Endothelial cell of umbilical vein (primary cell): ENCODE measurements around the gene CSNK1G3. TPM values are rescaled to one million over a fixed set of nuclear protein-coding genes. Genes with fewer than 3 reads are reported as not detected.
A peak's percentile ranks its signal among the peaks of the same experiment; 100 is the strongest.

Experiments used
- BruUV-seq: library from RNA; stranded (reverse); fragments of 400-500 nt; replicated peaks from 2 replicates; lab custom pipeline; 2021; lab: Mats Ljungman, UMichigan
- CTCF ChIA-PET: fragments of 300-600, 350-600 bp; sonication (Branson Sonifier 250); formaldehyde crosslinking; loops from one replicate; lab custom pipeline; 2021; ENCODE audit warnings: antibody characterized with exemption, inconsistent platforms; lab: Charles Lee
- POLR2A ChIA-PET: fragments of 300-600, 350-600 bp; sonication (Branson Sonifier 250); formaldehyde crosslinking; loops from one replicate; lab custom pipeline; 2021; ENCODE audit warnings: antibody characterized with exemption, inconsistent platforms; lab: Charles Lee
- DNase-seq: peaks from one replicate; pipeline ENCODE4 v3.0.0-alpha.2; 2011; ENCODE audit warnings: low read depth, low spot score
- FAIRE-seq: peaks from 2 replicates; lab custom pipeline; 2011; peaks lifted over from hg19 to GRCh38; lab: Jason Lieb, UNC
- H2AFZ ChIP-seq: 2 replicates; pipeline ENCODE4 v1.6.0; 2012; ENCODE audit warnings: low read depth, low read length, control low read depth, inconsistent platforms
- H3K27ac ChIP-seq: 2 replicates; pipeline ENCODE4 v1.5.1; 2011; ENCODE audit warnings: low read depth, mild to moderate bottlenecking, control low read depth, low read length, moderate library complexity; ENCODE audit not compliant: insufficient read depth
- H3K27me3 ChIP-seq, 2 experiments: 2 replicates each; pipeline versions ENCODE4 v1.6.0 to v1.6.1; 2011; ENCODE audit warnings: low read length in 2 of 2, mixed read lengths in 1 of 2; ENCODE audit not compliant: control insufficient read depth in 2 of 2, insufficient read depth in 2 of 2
- H3K36me3 ChIP-seq, 2 experiments: 2 replicates in 1 of 2; 3 replicates in 1 of 2; pipeline ENCODE4 v1.5.1; 2011; ENCODE audit warnings: low read length in 2 of 2, mild to moderate bottlenecking in 1 of 2, moderate library complexity in 1 of 2; ENCODE audit not compliant: control insufficient read depth in 2 of 2, insufficient read depth in 2 of 2; ENCODE audit errors: extremely low read depth in 1 of 2
- H3K4me1 ChIP-seq: 3 replicates; pipeline ENCODE4 v1.5.1; 2011; ENCODE audit warnings: mild to moderate bottlenecking, low read length; ENCODE audit not compliant: control insufficient read depth, insufficient read depth; ENCODE audit errors: extremely low read depth
- H3K4me2 ChIP-seq: 2 replicates; pipeline ENCODE4 v1.6.1; 2011; ENCODE audit warnings: low read length, control low read depth, mixed read lengths; ENCODE audit not compliant: insufficient read depth
- H3K4me3 ChIP-seq, 3 experiments: fragments of 200-600 bp in 1 of 3; sonication (generic), shearing (Covaris generic) in 1 of 3; replicated peaks in 1 of 3; 2 replicates each; pipeline ENCODE4 v1.5.1; 2011 to 2016; ENCODE audit warnings: control low read depth in 3 of 3, low read length in 3 of 3, mild to moderate bottlenecking in 2 of 3, inconsistent platforms in 1 of 3, low read depth in 1 of 3, moderate library complexity in 1 of 3; ENCODE audit not compliant: insufficient read depth in 1 of 3
- H3K79me2 ChIP-seq: 2 replicates; pipeline ENCODE4 v1.6.0; 2012; ENCODE audit warnings: low read length, inconsistent platforms; ENCODE audit not compliant: control insufficient read depth, insufficient read depth
- H3K9ac ChIP-seq: replicated peaks from 2 replicates; pipeline ENCODE3; 2011; ENCODE audit warnings: low read length, control low read depth; ENCODE audit not compliant: insufficient read depth; ENCODE audit errors: extremely low read depth
- H3K9me1 ChIP-seq: replicated peaks from 3 replicates; pipeline ENCODE4 v1.6.0; 2011; ENCODE audit warnings: mild to moderate bottlenecking, low read length; ENCODE audit not compliant: control insufficient read depth, insufficient read depth; ENCODE audit errors: extremely low read depth
- H3K9me3 ChIP-seq: replicated peaks from 2 replicates; pipeline ENCODE4 v1.5.1; 2012; ENCODE audit warnings: low read length, inconsistent platforms; ENCODE audit not compliant: control insufficient read depth, insufficient read depth
- H4K20me1 ChIP-seq: replicated peaks from 2 replicates; pipeline ENCODE3; 2011; ENCODE audit warnings: mild to moderate bottlenecking, low read length; ENCODE audit not compliant: control insufficient read depth, insufficient read depth; ENCODE audit errors: extremely low read depth
- EZH2 ChIP-seq: IDR thresholded peaks from 2 replicates; pipeline ENCODE4 v1.6.1; 2012; ENCODE audit warnings: borderline replicate concordance, low read depth, mild to moderate bottlenecking, moderate library complexity, low read length, inconsistent platforms; ENCODE audit not compliant: severe bottlenecking
- FOS ChIP-seq: IDR thresholded peaks from 2 replicates; pipeline ENCODE4 v1.6.1; 2011; ENCODE audit warnings: mild to moderate bottlenecking, low read length, moderate library complexity, borderline replicate concordance; ENCODE audit not compliant: insufficient read depth
- GATA2 ChIP-seq: IDR thresholded peaks from 2 replicates; pipeline ENCODE4 v1.7.0; 2011; ENCODE audit warnings: low read depth, mild to moderate bottlenecking, moderate library complexity, mixed read lengths, low read length; ENCODE audit not compliant: insufficient read length, insufficient read depth
- JUN ChIP-seq: IDR thresholded peaks from 2 replicates; pipeline ENCODE4 v1.6.1; 2011; ENCODE audit warnings: borderline replicate concordance, low read depth; ENCODE audit not compliant: insufficient read length, insufficient read depth
- MAX ChIP-seq: IDR thresholded peaks from 2 replicates; pipeline ENCODE4 v1.6.1; 2011; ENCODE audit not compliant: insufficient read depth, insufficient read length
- MYC ChIP-seq: IDR thresholded peaks from one replicate; pipeline ENCODE4 v1.6.1; 2011; ENCODE audit warnings: mild to moderate bottlenecking, low read depth, low read length
- POLR2A ChIP-seq: IDR thresholded peaks from 2 replicates; pipeline ENCODE4 v1.6.1; 2012; ENCODE audit warnings: low read depth, mild to moderate bottlenecking, control low read depth, low read length
- POLR2AphosphoS5 ChIP-seq: IDR thresholded peaks from 2 replicates; pipeline ENCODE4 v1.6.1; 2012; ENCODE audit warnings: low read depth, mild to moderate bottlenecking, control low read depth, low read length, moderate library complexity; ENCODE audit not compliant: insufficient read depth
- dilution Hi-C: fragments of 300-500 bp; cut with MboI; formaldehyde crosslinking; loops from one replicate; pipeline ENCODE4 v1.15.0; 2019; ENCODE audit warnings: low sequenced_read_pairs; ENCODE audit not compliant: extremely low pct_ligation_motif_present
- intact Hi-C: fragments of 100-400 bp; cut with micrococcal nuclease; formaldehyde crosslinking; loops from one replicate; pipeline ENCODE4 v1.10.0; 2022
- polyA plus RNA-seq, 4 experiments: library from polyadenylated mRNA; depleted of rRNA in 3 of 4; stranded (reverse) in 3 of 4; unstranded in 1 of 4; fragments of >200 nt; gene quantifications; 2 replicates each; pipeline versions ENCODE4 v1.2.1 to v1.2.3, GENCODE V29; 2011 to 2012; ENCODE audit warnings: missing spikeins in 1 of 4
- total RNA-seq: library from RNA; stranded (reverse); gene quantifications from 2 replicates; pipeline ENCODE4 v1.2.3, GENCODE V29; 2021
- TF ChIP-seq, protein P1 (sequence below), 2 donors: IDR thresholded peaks; 1 replicate in 1 of 2; 2 replicates in 1 of 2; pipeline ENCODE4 v1.5.1; 2011; ENCODE audit warnings: low read length in 2 of 2, mild to moderate bottlenecking in 2 of 2, moderate library complexity in 2 of 2, control low read depth in 1 of 2, inconsistent platforms in 1 of 2, low read depth in 1 of 2; ENCODE audit not compliant: insufficient read depth in 1 of 2; ENCODE audit errors: extremely low read depth in 1 of 2

CSNK1G3 gene
- total and polyA plus RNA-seq, 2 donors (not counting 3 experiments of a cell fraction or from before 2014, with no cell fraction given): 10.4 to 35.9 TPM

DNA sequence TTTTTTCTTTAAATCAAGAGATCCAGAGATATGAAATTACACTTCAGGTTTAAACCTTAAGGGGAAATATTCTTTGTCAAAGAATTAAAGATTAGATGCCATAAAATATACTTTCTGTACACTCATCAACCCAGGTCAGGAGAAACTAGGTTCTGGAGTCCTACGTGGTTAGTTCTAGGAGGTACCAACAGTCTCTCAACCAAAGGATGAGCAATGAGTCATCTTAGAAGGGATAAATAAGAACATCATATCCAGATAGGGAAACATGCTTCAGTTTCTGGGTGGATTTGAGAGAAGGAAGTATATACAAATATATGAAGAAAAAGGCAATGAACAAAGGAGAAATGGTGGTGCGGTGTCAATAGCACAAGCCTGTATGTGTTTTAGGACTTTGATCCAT lies 98.2 kb downstream of the CSNK1G3 start:
- H3K27ac ChIP-seq: no peak overlapping the region
- no peaks in the 10 kb centered on the region for H3K79me2 ChIP-seq
- no peak for FAIRE-seq
- TF ChIP-seq MYC (no peak), FOS (no peak), EZH2 (no peak), POLR2A (no peak), MAX (no peak), POLR2AphosphoS5 (no peak), JUN (no peak), GATA2 (no peak)
- TF ChIP-seq, protein P1, sequence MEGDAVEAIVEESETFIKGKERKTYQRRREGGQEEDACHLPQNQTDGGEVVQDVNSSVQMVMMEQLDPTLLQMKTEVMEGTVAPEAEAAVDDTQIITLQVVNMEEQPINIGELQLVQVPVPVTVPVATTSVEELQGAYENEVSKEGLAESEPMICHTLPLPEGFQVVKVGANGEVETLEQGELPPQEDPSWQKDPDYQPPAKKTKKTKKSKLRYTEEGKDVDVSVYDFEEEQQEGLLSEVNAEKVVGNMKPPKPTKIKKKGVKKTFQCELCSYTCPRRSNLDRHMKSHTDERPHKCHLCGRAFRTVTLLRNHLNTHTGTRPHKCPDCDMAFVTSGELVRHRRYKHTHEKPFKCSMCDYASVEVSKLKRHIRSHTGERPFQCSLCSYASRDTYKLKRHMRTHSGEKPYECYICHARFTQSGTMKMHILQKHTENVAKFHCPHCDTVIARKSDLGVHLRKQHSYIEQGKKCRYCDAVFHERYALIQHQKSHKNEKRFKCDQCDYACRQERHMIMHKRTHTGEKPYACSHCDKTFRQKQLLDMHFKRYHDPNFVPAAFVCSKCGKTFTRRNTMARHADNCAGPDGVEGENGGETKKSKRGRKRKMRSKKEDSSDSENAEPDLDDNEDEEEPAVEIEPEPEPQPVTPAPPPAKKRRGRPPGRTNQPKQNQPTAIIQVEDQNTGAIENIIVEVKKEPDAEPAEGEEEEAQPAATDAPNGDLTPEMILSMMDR (IDR thresholded peaks at IDR 0.05; ENCODE audit: extremely low read depth in 1 of 2, insufficient read depth in 1 of 2, low read depth in 1 of 2, low read length in 2 of 2): no peak
- dilution Hi-C loops: no loop called here
- H3K4me3 ChIP-seq: no peak overlapping the region
- H3K9ac ChIP-seq: no peak overlapping the region
- H3K4me2 ChIP-seq: no peak overlapping the region
- no peaks in the 10 kb centered on the region for H3K9me1 ChIP-seq
- no peaks in the 10 kb centered on the region for H3K9me3 ChIP-seq
- intact Hi-C loops: loop anchor here (5.0 kb wide), 1 partner anchor 243 kb away; no protein-coding TSS in a partner anchor
- no TSS peak for BruUV-seq
- no peaks in the 10 kb centered on the region for H3K4me1 ChIP-seq
- ChIA-PET CTCF (interaction anchor here (0.9 to 3.5 kb wide), 30 partner anchors 15 to 1110 kb away, joined by 3 to 42 read pairs (median 4); partner anchors contain the start of gene CEP120), POLR2A (no interaction called here)
- peak; percentile 7 for DNase-seq
- no peak overlapping the region for H2AFZ ChIP-seq
- H3K36me3 ChIP-seq: peaks cover 0 to 3% of the 10 kb centered on the region in 2 experiments
- H4K20me1 ChIP-seq: no peaks in the 10 kb centered on the region
- no peaks in the 10 kb centered on the region for H3K27me3 ChIP-seq
